HCT116 (cell line): ENCODE measurements around the gene NCOA5. TPM values are rescaled to one million over a fixed set of nuclear protein-coding genes. Genes with fewer than 3 reads are reported as not detected.

Source experiments
- ATAC-seq: fragments of 200-7000 bp; cut with Tn5 transposase; 2 replicates; pipeline ENCODE4 v1.9.1; 2020; ENCODE audit warnings: mild to moderate bottlenecking, moderate library complexity
- BruUV-seq: library from RNA; stranded (reverse); fragments of 400-500 nt; replicated peaks from 2 replicates; lab custom pipeline; 2021; lab: Mats Ljungman, UMichigan
- CTCF ChIA-PET: fragments of 300-600 bp; sonication (Branson Sonifier 250); formaldehyde crosslinking; loops from one replicate; lab custom pipeline; 2021; ENCODE audit warnings: antibody characterized with exemption; lab: Charles Lee
- POLR2A ChIA-PET: fragments of 300-600, 350-600 bp; sonication (Branson Sonifier 250); formaldehyde crosslinking; loops from one replicate; lab custom pipeline; 2021; ENCODE audit warnings: antibody characterized with exemption; lab: Charles Lee
- RAD21 ChIA-PET, 2 experiments: fragments of 300-600 bp; sonication (Branson Sonifier 250); formaldehyde crosslinking; loops; one replicate each; lab custom pipeline; 2023; ENCODE audit warnings: low total read pairs in 2 of 2; ENCODE audit not compliant: uncharacterized antibody in 2 of 2, unreplicated experiment in 2 of 2, low non-redundant PET in 1 of 2; lab: Charles Lee
- DNase-seq: peaks from one replicate; pipeline ENCODE4 v3.0.0-alpha.2; 2010; ENCODE audit warnings: low read depth, low spot score
- H2AFZ ChIP-seq: fragments of 200-600 bp; shearing (Covaris generic), sonication (generic); 2 replicates; pipeline ENCODE4 v1.6.1; 2017; ENCODE audit warnings: low read depth, mixed run types, mixed read lengths, antibody characterized with exemption, low read length; ENCODE audit not compliant: poor library complexity, severe bottlenecking
- H3K27ac ChIP-seq: 2 replicates; pipeline ENCODE4 v1.5.1; 2012; ENCODE audit warnings: low read depth, low read length
- H3K27me3 ChIP-seq: fragments of 200-600 bp; sonication (generic); 2 replicates; pipeline ENCODE4 v1.6.1; 2016; ENCODE audit warnings: mixed run types, low read length, mixed read lengths; ENCODE audit not compliant: insufficient read depth
- H3K36me3 ChIP-seq, 2 experiments: fragments of 200-500 bp in 1 of 2; fragments of 200-600 bp in 1 of 2; sonication (Bioruptor generic) in 1 of 2; sonication (generic) in 1 of 2; 2 replicates each; pipeline versions ENCODE4 v1.5.1 to v1.6.1; 2014 to 2016; ENCODE audit warnings: low read length in 2 of 2, inconsistent platforms in 1 of 2, mixed read lengths in 1 of 2, mixed run types in 1 of 2; ENCODE audit not compliant: insufficient read depth in 2 of 2, control insufficient read depth in 1 of 2
- H3K4me1 ChIP-seq, 2 experiments: fragments of 200-600 bp in 1 of 2; sonication (generic) in 1 of 2; 2 replicates each; pipeline versions ENCODE4 v1.5.1 to v1.6.1; 2012 to 2017; ENCODE audit warnings: low read length in 2 of 2, inconsistent platforms in 1 of 2, mild to moderate bottlenecking in 1 of 2, mixed read lengths in 1 of 2, mixed run types in 1 of 2, moderate library complexity in 1 of 2; ENCODE audit not compliant: insufficient read depth in 2 of 2, control insufficient read depth in 1 of 2
- H3K4me2 ChIP-seq: fragments of 200-600 bp; sonication (generic); 2 replicates; pipeline ENCODE4 v1.6.1; 2017; ENCODE audit warnings: mixed run types, low read length, mixed read lengths
- H3K4me3 ChIP-seq, 2 experiments: fragments of 200-600 bp in 1 of 2; sonication (generic) in 1 of 2; replicated peaks in 1 of 2; 2 replicates each; pipeline ENCODE4 v1.5.1; 2011 to 2016; ENCODE audit warnings: low read length in 2 of 2, control low read depth in 1 of 2, low read depth in 1 of 2, mild to moderate bottlenecking in 1 of 2, mixed read lengths in 1 of 2, mixed run types in 1 of 2
- H3K79me2 ChIP-seq: fragments of 200-600 bp; sonication (generic); 2 replicates; pipeline ENCODE4 v1.6.1; 2017; ENCODE audit warnings: mild to moderate bottlenecking, mixed run types, low read length, moderate library complexity, mixed read lengths; ENCODE audit not compliant: insufficient read depth
- H3K9ac ChIP-seq: fragments of 200-600 bp; sonication (generic); 2 replicates; pipeline ENCODE4 v1.6.1; 2016; ENCODE audit warnings: low read length, mixed read lengths
- H3K9me2 ChIP-seq: fragments of 200-600 bp; sonication (generic), shearing (Covaris generic); 2 replicates; pipeline ENCODE4 v1.6.1; 2017; ENCODE audit warnings: mixed run types, mild to moderate bottlenecking, moderate library complexity; ENCODE audit not compliant: insufficient read depth
- H3K9me3 ChIP-seq, 2 experiments: fragments of 200-500 bp in 1 of 2; fragments of 200-600 bp in 1 of 2; sonication (Bioruptor generic) in 1 of 2; sonication (generic) in 1 of 2; 2 replicates each; pipeline ENCODE4 v1.6.1; 2014 to 2017; ENCODE audit warnings: low read length in 2 of 2, mixed read lengths in 2 of 2, inconsistent platforms in 1 of 2, low read depth in 1 of 2, mild to moderate bottlenecking in 1 of 2, mixed run types in 1 of 2, moderate library complexity in 1 of 2; ENCODE audit not compliant: control insufficient read depth in 1 of 2, insufficient read depth in 1 of 2
- H4K20me1 ChIP-seq: fragments of 200-600 bp; sonication (generic), shearing (Covaris generic); 2 replicates; pipeline ENCODE4 v1.6.1; 2017; ENCODE audit warnings: mixed run types, mild to moderate bottlenecking, moderate library complexity; ENCODE audit not compliant: insufficient read depth
- CBX3 ChIP-seq: IDR thresholded peaks from 2 replicates; pipeline ENCODE4 v1.6.1; 2012; ENCODE audit warnings: low read depth
- EZH2phosphoT487 ChIP-seq: fragments of 200-600 bp; IDR thresholded peaks from 2 replicates; pipeline ENCODE4 v1.6.1; 2018; ENCODE audit warnings: antibody characterized with exemption, borderline replicate concordance
- FOSL1 ChIP-seq: IDR thresholded peaks from 2 replicates; pipeline ENCODE4 v1.6.1; 2012; ENCODE audit warnings: low read depth
- JUND ChIP-seq: IDR thresholded peaks from 2 replicates; pipeline ENCODE4 v1.6.1; 2012
- MAX ChIP-seq: IDR thresholded peaks from 2 replicates; pipeline ENCODE4 v1.6.1; 2012
- POLR2A ChIP-seq: IDR thresholded peaks from 2 replicates; pipeline ENCODE4 v1.7.0; 2011; ENCODE audit warnings: borderline replicate concordance; ENCODE audit not compliant: insufficient read depth, insufficient read length; ENCODE audit errors: extremely low read depth
- POLR2AphosphoS5 ChIP-seq: IDR thresholded peaks from 2 replicates; pipeline ENCODE4 v1.6.1; 2011; ENCODE audit warnings: mild to moderate bottlenecking, low read depth, low read length, moderate library complexity
- REST ChIP-seq: IDR thresholded peaks from 2 replicates; pipeline ENCODE4 v1.6.1; 2012; ENCODE audit warnings: low read depth
- SIN3A ChIP-seq: IDR thresholded peaks from 2 replicates; pipeline ENCODE4 v1.6.1; 2012; ENCODE audit warnings: low read depth
- SP1 ChIP-seq: IDR thresholded peaks from 2 replicates; pipeline ENCODE4 v1.6.1; 2012; ENCODE audit warnings: low read depth
- SRF ChIP-seq: IDR thresholded peaks from 2 replicates; pipeline ENCODE4 v1.6.1; 2012; ENCODE audit warnings: low read depth
- YY1 ChIP-seq: IDR thresholded peaks from 2 replicates; pipeline ENCODE4 v1.6.1; 2011; ENCODE audit warnings: low read length, low read depth, moderate library complexity, mild to moderate bottlenecking; ENCODE audit not compliant: insufficient replicate concordance; ENCODE audit errors: extremely low read depth
- ZNF274 ChIP-seq: fragments of 200-500 bp; sonication (Bioruptor generic); IDR thresholded peaks from 2 replicates; pipeline ENCODE4 v1.6.1; 2014; ENCODE audit warnings: mild to moderate bottlenecking, low read depth, low read length, inconsistent platforms
- intact Hi-C: fragments of 100-400 bp; cut with micrococcal nuclease; formaldehyde crosslinking; loops from 2 replicates; pipeline ENCODE4 v1.10.0; 2022
- total RNA-seq: library from RNA; stranded (reverse); gene quantifications from one replicate; pipeline ENCODE4 v1.2.1, GENCODE V29; 2021; ENCODE audit not compliant: unreplicated experiment

NCOA5 gene
- total RNA-seq, 1 experiment from 2014 or later = 31.6 TPM

GRCh38 chr20:46031701-46032254, 58.0 kb downstream of the NCOA5 start:
- ChIA-PET CTCF (no interaction called here), POLR2A (no interaction called here), RAD21 (no interaction called here)
- Histone ChIP-seq H3K79me2 (no peaks in the 10 kb centered on the region), H3K9me2 (no peaks in the 10 kb centered on the region), H4K20me1 (no peaks in the 10 kb centered on the region), H3K36me3 (no peaks in the 10 kb centered on the region), H3K27ac (no peak overlapping the region), H3K27me3 (peaks cover 45% of the 10 kb centered on the region), H3K9me3 (no peaks in the 10 kb centered on the region), H3K4me2 (no peak overlapping the region), H3K4me1 (no peaks in the 10 kb centered on the region; a peak in 1 of 4 replicates), H3K9ac (no peak overlapping the region), H3K4me3 (no peak overlapping the region), H2AFZ (no peak overlapping the region)
- intact Hi-C loops = no loop called here
- no peak for TF ChIP-seq SRF
- TF ChIP-seq JUND = no peak
- TF ChIP-seq CBX3 = no peak
- no peak for TF ChIP-seq POLR2AphosphoS5
- TF ChIP-seq FOSL1 = no peak
- TF ChIP-seq EZH2phosphoT487 = no peak
- no peak for TF ChIP-seq YY1
- no peak for TF ChIP-seq REST
- no peak for TF ChIP-seq SP1
- TF ChIP-seq POLR2A = no peak
- no peak for TF ChIP-seq MAX
- TF ChIP-seq ZNF274 = no peak
- TF ChIP-seq SIN3A = no peak
- ATAC-seq (no peak), DNase-seq (no peak)
- BruUV-seq = no TSS peak
